Small intestine (tissue), 7 donors: ENCODE data around the gene LSMEM2. TPM values are rescaled to one million over a fixed set of nuclear protein-coding genes. Genes with fewer than 3 reads are reported as not detected.
"Not testable (repeated sequence)": the region's sequence is repeated elsewhere in the genome, so short reads cannot be mapped to it uniquely, and the experiment has no call there.

Experiments
- DNase-seq, 2 donors: peaks; one replicate each; pipeline versions ENCODE4 v3.0.0 to v3.0.0-alpha.2; 2013
- FAIRE-seq: peaks from 2 replicates; lab custom pipeline; 2012; peaks lifted over from hg19 to GRCh38; lab: Jason Lieb, UNC
- H3K27ac ChIP-seq, 3 donors: one replicate each; pipeline ENCODE4 v1.5.1; 2013; ENCODE audit warnings: low read length in 2 of 3, mild to moderate bottlenecking in 2 of 3, control low read depth in 1 of 3, inconsistent platforms in 1 of 3, low read depth in 1 of 3, moderate library complexity in 1 of 3
- H3K27me3 ChIP-seq, 3 donors: one replicate each; pipeline ENCODE4 v1.6.1; 2013; ENCODE audit warnings: low read length in 3 of 3, inconsistent platforms in 1 of 3; ENCODE audit not compliant: control insufficient read depth in 3 of 3, insufficient read depth in 3 of 3
- H3K36me3 ChIP-seq, 3 donors: one replicate each; pipeline ENCODE4 v1.6.1; 2013; ENCODE audit warnings: low read length in 3 of 3, inconsistent platforms in 1 of 3, low read depth in 1 of 3, mild to moderate bottlenecking in 1 of 3, moderate library complexity in 1 of 3; ENCODE audit not compliant: control insufficient read depth in 3 of 3, insufficient read depth in 2 of 3
- H3K4me1 ChIP-seq, 3 donors: one replicate each; pipeline ENCODE4 v1.6.1; 2013; ENCODE audit warnings: low read length in 2 of 3, inconsistent platforms in 1 of 3, low read depth in 1 of 3, mild to moderate bottlenecking in 1 of 3, moderate library complexity in 1 of 3; ENCODE audit not compliant: control insufficient read depth in 3 of 3, insufficient read depth in 2 of 3
- H3K4me3 ChIP-seq, 3 donors: one replicate each; pipeline ENCODE4 v1.5.1; 2013; ENCODE audit warnings: low read length in 3 of 3, control low read depth in 1 of 3, inconsistent platforms in 1 of 3, low read depth in 1 of 3, mild to moderate bottlenecking in 1 of 3, moderate library complexity in 1 of 3
- H3K9me3 ChIP-seq, 2 donors: one replicate each; pipeline ENCODE4 v1.6.1; 2013; ENCODE audit warnings: low read depth in 1 of 2, low read length in 1 of 2; ENCODE audit not compliant: control insufficient read depth in 2 of 2, insufficient read depth in 1 of 2
- WGBS, 3 donors: extraction: QIAGEN DNeasy Blood & Tissue Kit; methylation state at CpG; one replicate each; pipeline ENCODE4 v1.1.7; 2013; 5-methylcytosine and 5-hydroxymethylcytosine counted together
- polyA plus RNA-seq, 4 donors: library from polyadenylated mRNA; stranded (reverse) in 3 of 4; unstranded in 1 of 4; fragments of 200-250 nt in 3 of 4; fragments of 120-200 nt in 1 of 4; gene quantifications; one replicate each; pipeline versions ENCODE4 v1.2.1 to v1.2.3, GENCODE V29; 2013
- donor health status: healthy with polysubstance abuse.
- donor health status: control.
- donor health status: control.
- donor health status: Bipolar disorder and iron deficiency.
- donor health status: healthy.

LSMEM2 gene
- polyA plus RNA-seq, 4 donors = 0.21 to 0.54 (median 0.30) TPM; not detected in 1

DNA sequence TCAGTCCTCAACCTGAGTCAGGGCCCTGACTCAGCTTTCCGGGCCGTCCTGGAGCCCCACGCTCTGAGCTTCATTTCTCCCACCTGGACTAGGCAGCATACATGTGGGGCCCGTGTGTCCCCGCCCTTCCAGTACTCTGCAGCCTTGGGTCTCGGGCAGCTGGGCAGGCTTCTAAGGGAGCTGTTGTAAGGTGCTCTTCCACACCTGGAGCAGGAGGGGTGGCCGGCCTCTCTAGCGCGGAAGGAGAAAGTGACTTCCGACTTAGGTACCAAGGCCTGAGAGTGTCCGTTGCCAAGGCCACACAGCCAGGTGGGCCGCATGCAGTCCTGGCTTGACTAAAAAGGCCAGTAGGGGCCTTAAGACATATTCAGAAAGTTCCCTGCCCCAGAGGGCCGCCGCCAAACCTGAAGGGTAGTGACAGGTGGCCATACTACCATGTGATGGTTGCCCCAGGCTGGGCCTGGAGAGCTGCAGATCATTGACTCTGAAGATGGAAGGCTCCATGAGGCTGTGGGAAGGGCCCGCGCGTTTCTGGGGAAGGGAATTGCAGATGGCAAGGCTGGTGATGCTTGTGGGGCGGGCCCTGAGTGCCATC is 19.4 kb upstream of the LSMEM2 start:
- peak overlapping the region; percentile 17 to 68 (median 57) for H3K27ac ChIP-seq
- H3K4me3 ChIP-seq = no peak overlapping the region

DNA sequence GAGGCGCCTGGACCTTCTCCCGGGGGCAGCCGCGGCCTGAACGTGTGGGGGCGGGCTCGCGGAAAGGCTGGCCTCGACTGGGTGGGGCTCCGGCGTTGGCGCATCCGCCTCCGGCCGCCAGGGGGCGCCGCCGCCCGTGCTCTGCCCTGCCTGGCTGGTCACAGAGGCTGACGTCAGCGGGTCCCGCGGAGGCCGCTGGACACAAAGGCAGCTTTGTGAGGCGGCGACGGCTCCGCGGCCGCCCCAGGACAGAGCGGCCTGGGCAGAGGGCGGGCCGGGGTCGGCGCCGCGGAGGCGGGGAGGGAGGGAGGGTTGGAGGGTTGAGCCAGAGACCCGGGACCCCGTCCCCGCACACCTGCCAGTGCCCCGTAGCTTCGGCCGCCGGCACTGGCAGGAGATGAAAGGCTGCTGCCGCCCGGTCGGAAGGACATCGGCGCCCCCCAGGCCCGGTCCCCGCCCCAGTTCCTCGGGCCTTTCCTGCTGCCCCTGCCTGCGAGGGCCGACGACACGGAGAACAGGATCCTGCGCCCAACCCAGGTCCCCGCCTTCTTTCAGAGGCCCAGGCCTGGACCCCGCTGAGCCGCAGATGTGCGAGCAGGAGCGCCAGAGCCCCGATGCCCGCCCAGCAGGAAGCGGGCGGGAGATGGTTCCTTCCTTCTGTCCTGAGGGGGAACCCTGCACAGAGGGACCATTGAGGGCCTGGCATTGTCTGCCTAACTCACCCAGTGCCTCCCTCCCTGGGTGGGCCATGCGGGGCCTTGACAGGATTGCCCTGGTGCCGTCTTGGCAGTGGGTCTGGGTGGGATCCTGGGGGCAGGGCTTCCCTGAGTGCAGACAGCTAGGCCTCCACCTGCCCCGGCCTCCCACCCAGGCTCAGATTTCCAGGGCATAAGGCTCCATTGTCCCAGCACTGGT is 18.6 kb upstream of the LSMEM2 start:
- peak; percentile 87 to 98 for DNase-seq
- FAIRE-seq = no peak
- Histone ChIP-seq H3K4me1 (peaks cover 4 to 42% (median 4%) of the 10 kb centered on the region in 3 donors), H3K4me3 (peak overlapping the region; percentile 45 to 68 (median 51)), H3K9me3 (peaks cover 0 to 14% of the 10 kb centered on the region in 2 donors), H3K36me3 (peaks cover 4 to 60% (median 10%) of the 10 kb centered on the region in 3 donors), H3K27ac (peak overlapping the region; percentile 72 to 92 (median 89)), H3K27me3 (no peaks in the 10 kb centered on the region)
- WGBS, 3 donors = 3 to 4% (median 4%) methylated on average over 37 to 70 of the region's 70 CpGs

More for the DNA sequence above, 19.4 kb upstream of the LSMEM2 start:
- 53 to 59% (median 57%) methylated on average over 18 of the region's 18 CpGs for WGBS, 3 donors
- FAIRE-seq (no peak), DNase-seq (no peak)
- Histone ChIP-seq H3K27me3 (no peaks in the 10 kb centered on the region), H3K4me1 (peaks cover 0 to 35% (median 4%) of the 10 kb centered on the region in 3 donors), H3K36me3 (peaks cover 4 to 68% (median 10%) of the 10 kb centered on the region in 3 donors), H3K9me3 (peaks cover 0 to 14% of the 10 kb centered on the region in 2 donors)

DNA sequence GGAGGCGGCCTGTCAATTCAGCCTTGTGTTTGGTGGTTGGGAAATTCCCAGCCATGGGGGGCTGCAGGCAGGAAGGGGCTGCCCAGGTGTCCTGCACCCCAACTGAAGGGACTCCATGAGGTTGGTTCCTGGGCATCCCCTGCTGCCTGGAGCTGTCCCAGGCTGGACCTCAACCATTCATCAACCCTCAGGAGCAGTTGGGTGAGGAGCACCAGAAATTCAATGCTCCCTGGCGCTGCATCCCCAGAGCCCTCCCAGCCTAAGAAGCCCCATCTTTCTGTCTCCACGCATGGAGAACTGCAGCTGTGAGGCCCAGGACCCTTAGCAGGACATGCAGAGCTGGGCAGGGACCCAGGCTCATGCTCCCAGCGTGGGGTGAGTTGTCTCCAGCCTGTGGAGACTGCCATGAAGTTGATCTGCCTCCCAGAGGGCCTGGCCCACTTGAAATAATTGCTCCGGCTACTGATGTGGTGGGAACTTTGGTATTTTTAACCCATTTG is 17.9 kb upstream of the LSMEM2 start:
- DNase-seq (no peak), FAIRE-seq (no peak)
- Histone ChIP-seq H3K27me3 (no peaks in the 10 kb centered on the region), H3K9me3 (peaks cover 0 to 14% of the 10 kb centered on the region in 2 donors), H3K27ac (peak overlapping the region in 2 of 3 donors; percentile 89 to 92), H3K36me3 (peaks cover 4 to 54% (median 10%) of the 10 kb centered on the region in 3 donors), H3K4me1 (peaks cover 4 to 49% (median 4%) of the 10 kb centered on the region in 3 donors), H3K4me3 (peak overlapping the region in 1 of 3 donors; percentile 68)
- 66 to 86% (median 85%) methylated on average over 5 of the region's 5 CpGs for WGBS, 3 donors

DNA sequence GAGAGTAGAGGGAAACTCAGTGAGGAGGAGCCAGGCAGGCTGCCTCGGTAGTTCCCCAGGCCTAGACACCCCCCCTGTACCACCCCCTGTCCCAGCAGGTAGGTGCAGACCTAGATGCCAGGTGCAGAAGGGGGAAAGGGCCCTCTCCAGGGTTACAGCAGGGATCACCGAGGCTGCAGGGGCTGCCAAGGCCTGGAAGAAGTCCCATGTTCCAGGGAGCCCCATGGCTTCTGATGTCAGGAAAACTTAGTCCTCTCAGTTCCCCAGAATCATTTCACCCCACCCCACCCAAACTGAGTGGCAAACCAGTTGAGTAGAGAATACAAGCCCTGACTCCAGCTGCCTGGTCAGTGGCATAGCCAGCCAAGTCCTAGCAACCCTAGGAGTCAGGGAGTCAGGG is 17.4 kb upstream of the LSMEM2 start:
- Histone ChIP-seq H3K27me3 (no peaks in the 10 kb centered on the region), H3K36me3 (peaks cover 4 to 49% (median 7%) of the 10 kb centered on the region in 3 donors), H3K27ac (peak overlapping the region in 2 of 3 donors; percentile 89 to 92), H3K9me3 (peaks cover 0 to 13% of the 10 kb centered on the region in 2 donors), H3K4me3 (no peak overlapping the region), H3K4me1 (peaks cover 4 to 54% (median 4%) of the 10 kb centered on the region in 3 donors)
- FAIRE-seq = no peak
- WGBS, 3 donors = 48 to 77% (median 55%) methylated on average over 2 of the region's 2 CpGs
- no peak for DNase-seq

DNA sequence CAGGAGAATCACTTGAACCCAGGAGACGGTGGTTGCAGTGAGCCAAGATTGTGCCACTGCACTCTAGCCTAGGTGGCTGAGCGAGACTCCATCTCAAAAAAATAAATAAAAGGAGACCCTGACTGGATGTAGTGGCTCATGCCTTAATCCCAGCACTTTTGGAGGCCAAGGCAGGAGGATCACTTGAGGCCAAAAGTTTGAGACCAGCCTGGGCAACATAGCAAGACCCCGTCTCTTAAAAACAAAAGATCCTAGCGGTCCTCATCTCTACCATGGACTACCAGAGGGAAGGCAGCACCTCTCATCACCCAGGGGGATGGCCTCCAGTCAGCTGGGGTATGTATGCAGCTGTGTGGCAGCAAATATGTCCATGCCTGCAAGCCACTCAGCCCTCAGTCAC is 16.7 kb upstream of the LSMEM2 start:
- Histone ChIP-seq H3K36me3 (peaks cover 4 to 42% (median 6%) of the 10 kb centered on the region in 3 donors), H3K27ac (peak overlapping the region in 1 of 3 donors; percentile 2), H3K4me1 (peaks cover 4 to 61% (median 4%) of the 10 kb centered on the region in 3 donors)
- not testable (repeated sequence) for H3K4me3 ChIP-seq, H3K9me3 ChIP-seq, DNase-seq, FAIRE-seq, H3K27me3 ChIP-seq
- 97 to 100% (median 97%) methylated on average over 4 of the region's 4 CpGs for WGBS, 3 donors

DNA sequence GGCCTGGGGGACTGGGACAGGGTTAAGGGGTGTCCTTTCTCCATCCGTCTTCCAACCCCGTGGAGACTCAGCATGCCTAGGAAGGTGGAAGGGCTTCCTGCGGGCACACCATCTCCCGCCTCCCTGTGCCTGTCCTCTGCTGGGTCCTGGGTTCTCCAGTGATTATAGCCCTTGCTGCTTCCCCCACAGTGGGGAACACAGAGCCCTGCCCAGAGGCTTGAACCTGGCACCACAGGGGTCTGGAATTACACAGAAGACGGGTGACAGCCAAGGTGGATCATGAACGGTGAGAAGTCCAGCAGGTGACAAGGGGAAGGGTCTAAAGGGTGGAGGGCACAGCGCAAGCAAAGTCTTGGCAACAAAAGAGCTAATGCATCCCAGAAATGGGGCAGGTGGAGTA is 16.1 kb upstream of the LSMEM2 start:
- no peak for FAIRE-seq
- peak overlapping the region in 1 of 3 donors; percentile 2 for H3K27ac ChIP-seq
- peaks cover 4 to 67% (median 5%) of the 10 kb centered on the region in 3 donors for H3K4me1 ChIP-seq
- H3K4me3 ChIP-seq = no peak overlapping the region
- peaks cover 0 to 2% of the 10 kb centered on the region in 2 donors for H3K9me3 ChIP-seq
- peaks cover 2 to 36% (median 3%) of the 10 kb centered on the region in 3 donors for H3K36me3 ChIP-seq
- no peak for DNase-seq
- 84 to 89% (median 84%) methylated on average over 7 of the region's 7 CpGs for WGBS, 3 donors
- H3K27me3 ChIP-seq = no peaks in the 10 kb centered on the region

DNA sequence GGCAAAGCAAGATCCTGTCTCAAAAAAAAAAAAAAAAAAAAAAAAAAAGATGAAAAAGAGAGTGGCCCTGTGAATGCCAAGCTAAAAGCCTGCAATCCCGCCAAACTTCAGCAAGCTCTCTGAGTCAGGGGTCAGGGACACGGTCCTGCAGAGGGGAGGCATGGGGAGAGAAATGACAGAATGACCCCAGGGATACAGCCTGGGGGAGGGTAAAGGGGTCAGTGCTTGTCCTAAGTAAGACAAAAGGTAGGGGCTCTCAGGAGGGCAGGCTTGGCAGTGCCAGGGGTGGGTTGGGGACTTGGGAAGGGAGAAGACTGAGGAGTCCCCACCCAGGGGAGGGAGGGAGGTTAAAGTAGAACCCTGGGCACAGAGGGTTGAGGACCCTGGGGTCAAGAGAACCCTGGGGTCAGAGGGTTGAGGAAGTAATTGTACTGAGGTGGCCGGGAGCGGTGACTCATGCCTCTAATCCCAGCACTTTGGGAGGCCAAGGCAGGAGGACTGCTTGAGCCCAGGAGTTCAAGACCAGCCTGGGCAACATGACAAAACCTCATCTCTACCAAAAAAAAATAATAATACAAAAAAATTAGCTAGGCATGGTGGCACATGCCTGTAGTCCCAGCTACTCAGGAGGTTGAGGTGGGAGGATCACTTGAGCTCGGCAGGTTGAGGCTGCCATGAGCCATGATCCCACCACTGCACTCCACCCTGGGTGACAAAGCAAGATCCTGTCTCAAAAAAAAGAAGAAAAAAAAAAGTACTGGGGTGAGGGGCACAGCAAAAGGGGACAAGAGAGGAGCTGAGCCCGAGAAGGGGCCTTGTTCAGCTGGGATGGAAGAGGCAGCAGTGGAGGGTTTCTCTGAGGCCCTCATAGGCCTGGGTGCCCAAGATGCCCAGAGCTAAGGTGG is 15.2 kb upstream of the LSMEM2 start:
- H3K4me3 ChIP-seq = no peak overlapping the region
- no peaks in the 10 kb centered on the region for H3K9me3 ChIP-seq
- DNase-seq (no peak), FAIRE-seq (no peak)
- peak overlapping the region in 2 of 3 donors; percentile 25 to 88 for H3K27ac ChIP-seq
- H3K36me3 ChIP-seq = peaks cover 0 to 27% (median 0%) of the 10 kb centered on the region in 3 donors
- 62 to 69% (median 68%) methylated on average over 6 of the region's 6 CpGs for WGBS, 3 donors
- no peaks in the 10 kb centered on the region for H3K27me3 ChIP-seq
- peaks cover 4 to 77% (median 8%) of the 10 kb centered on the region in 3 donors for H3K4me1 ChIP-seq
